GM19372 (cell line): Measurements from ENCODE around the gene HOXA4.

Experiments used
- ATAC-seq: cut with Tn5 transposase; IDR thresholded peaks from one replicate; pipeline ENCODE4 v1.9.1; 2021; ENCODE audit warnings: mild to moderate bottlenecking, low read depth, moderate library complexity; ENCODE audit not compliant: unreplicated experiment

The HOXA4 gene

GRCh38 chr7:27170426-27171324 is 40.1 kb upstream of the HOXA4 start:
- no peak for ATAC-seq

DNA sequence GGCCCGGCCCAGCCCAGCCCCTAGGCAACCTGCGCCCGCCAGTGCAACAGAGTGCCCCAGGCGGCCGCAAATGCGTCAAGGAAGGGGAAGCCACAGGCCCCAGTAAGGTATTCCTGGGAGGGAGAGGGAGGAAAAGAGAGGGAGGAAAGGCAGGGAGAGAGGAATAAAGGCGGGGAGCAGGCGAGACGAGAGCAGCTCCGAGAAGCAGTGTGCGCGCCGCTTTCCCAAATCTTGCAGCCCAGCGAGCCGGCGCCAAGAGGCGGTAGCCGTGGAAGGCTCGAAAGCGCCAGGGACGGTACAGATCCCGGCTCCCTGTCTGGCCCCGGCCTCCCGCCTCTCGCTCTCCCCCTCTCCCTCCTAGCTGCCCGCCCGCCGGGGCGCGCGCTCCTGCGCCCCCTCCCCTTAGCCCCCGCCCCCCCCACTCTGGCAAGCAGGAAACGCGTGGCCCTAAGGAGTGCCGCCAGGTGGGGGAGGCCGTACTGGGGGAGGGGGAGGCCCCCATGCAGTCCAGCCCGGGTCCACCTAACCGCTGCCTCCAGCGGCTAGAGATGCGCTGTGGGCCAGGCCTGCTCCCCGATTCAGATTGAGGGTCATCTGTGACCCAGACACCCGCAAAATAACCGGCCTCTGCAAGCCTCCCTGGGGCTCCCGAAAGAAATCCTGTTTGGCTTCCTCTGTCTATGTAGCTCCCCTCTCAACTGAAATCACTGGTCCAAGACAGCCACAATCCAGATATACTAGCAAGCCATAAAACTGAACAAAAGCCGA is 39.3 kb upstream of the HOXA4 start:
- no peak for ATAC-seq

DNA sequence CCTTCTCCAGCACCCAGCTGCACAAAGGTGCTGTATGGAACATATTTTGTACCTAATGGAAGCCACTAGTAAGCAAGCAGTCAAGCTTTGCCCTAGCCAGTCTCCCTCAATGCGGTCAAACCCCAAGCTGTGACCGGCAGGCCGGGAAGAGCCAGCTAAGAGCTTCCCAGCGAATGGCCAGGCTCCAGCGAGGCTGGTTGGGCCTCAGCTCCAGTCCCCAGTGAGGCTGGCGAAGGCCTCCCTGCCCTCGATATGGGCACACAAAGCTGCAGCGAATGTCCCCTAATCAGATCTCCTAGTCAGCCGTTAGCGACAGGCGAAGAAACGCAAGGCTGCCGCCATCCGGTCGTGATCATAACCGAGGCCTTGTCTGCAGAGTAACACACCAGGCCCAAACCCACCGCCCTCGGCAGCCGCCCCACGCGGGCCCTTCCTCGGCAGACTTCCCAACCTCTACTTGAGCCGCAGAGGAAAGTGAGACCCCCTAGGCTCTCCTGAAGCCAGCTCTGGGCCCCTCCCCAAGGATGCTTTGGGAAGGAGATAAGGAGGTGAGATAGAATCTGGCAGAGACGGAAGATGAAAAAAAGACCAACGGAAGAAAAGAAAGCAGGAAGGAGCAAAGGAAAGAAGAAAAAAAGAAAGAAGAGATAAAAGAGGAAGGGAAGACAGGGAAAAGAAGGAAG is 37.8 kb upstream of the HOXA4 start:
- ATAC-seq = no peak

- no peak for ATAC-seq
These were observed 37.3 kb upstream of the HOXA4 start for GRCh38 chr7:27167916-27168264.

- no peak for ATAC-seq
These were observed 36.3 kb upstream of the HOXA4 start for GRCh38 chr7:27166531-27167505.

DNA sequence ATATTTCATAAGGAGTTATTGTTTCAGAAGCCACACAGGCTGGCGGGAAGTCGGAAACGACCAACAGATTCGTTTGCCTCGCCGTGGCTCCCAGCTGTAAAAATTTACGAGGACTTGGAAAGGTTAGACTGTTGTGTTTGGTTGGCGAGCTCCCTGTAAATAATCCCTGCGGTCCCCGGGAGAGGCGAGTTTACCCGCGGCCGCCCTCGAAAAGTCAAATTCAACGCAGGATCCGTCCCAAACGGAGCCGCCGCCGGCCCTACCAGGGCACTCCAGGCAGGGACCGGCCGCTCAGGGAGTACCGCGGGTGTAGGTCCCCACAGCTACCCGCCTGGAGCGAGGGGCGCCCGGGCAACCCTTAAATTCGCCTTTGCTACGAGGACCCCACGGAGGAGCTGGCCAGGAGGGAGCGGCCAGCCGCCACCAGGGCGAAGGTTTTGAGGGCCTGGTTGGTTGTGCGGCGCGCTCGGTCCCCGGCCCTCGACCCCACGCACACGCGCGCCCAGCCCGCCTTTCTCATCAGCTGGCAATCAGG is 35.5 kb upstream of the HOXA4 start:
- ATAC-seq = no peak

GRCh38 chr7:27165089-27165995 is 34.8 kb upstream of the HOXA4 start, which contains the start of gene HOXA9:
TSS of gene HOXA9 (minus strand) at chr7:27165537. CDS start at chr7:27165457, 80 bp downstream.
- ATAC-seq = no peak

GRCh38 chr7:27164367-27165088 is 34.0 kb upstream of the HOXA4 start:
- no peak for ATAC-seq

- no peak for ATAC-seq
These were observed 33.4 kb upstream of the HOXA4 start for GRCh38 chr7:27164045-27164366.

- ATAC-seq = no peak
These were observed 32.9 kb upstream of the HOXA4 start for GRCh38 chr7:27163288-27164044.

- no peak for ATAC-seq
These were observed 32.2 kb upstream of the HOXA4 start for GRCh38 chr7:27162561-27163287.

DNA sequence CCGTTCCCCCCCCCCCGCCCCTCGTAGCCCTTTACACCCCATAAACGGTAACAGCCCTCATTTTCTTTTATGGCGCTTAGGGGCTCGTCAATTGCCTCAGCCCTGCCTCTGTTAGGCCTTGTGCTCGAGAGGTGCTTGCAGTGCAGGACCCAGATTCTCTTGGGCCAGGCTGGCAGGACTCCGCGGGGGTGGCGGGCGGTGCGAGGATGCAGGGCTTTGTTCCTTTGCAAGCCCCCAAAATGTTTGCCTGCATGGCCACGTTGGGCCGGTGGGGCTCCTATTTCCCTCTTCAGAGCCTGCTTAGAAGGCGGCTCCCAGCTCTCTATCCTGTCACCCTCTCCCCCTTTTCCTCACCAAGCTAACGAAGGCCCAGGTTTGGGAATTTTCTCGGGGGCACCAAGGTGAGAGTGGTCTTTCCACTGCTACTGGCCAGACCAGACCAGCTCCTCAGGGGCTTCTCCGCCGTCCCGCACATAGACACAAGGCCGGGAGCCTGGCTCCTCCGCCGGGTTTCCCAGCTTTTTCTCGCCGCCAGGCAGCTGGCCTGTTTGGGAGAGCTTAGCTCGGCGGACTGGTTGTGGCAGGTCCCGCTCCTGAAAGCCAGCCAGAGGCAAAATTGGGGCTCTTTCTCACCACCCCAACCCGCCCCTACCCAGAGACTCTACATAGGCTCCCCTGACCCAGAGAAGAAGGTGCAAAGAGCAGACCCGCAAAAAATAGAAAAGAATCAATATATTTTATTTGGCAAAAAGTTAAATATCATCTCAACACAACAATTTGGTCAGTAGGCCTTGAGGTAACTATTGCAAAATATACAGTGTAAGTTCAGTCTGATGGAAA is 31.4 kb upstream of the HOXA4 start:
- ATAC-seq = no peak

DNA sequence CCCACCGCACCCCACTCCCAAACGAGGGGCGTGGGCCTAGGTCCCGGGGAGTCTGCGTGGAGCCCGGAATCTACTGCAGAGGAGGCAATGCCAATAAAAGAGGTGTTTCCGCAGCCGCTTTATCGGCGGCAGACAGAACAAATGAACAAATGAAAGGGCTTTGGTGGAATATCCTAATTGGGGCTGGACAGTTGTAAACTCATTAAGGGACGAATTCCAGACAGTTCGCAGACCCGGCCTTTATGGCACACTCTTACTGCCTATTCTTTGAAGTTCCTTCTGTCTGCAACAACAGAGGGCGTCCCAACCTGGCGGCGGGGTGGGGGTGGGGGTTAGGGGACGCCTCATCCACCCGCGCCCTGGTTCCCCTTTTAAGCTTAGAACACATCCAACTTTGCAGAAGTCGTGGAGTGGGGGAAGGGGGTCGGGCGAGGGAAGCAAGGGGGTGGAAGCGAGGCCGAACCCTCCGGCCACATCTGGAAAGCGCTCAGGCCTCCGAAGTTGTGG is 30.7 kb upstream of the HOXA4 start:
- no peak for ATAC-seq

GRCh38 chr7:27160546-27161213 is 30.1 kb upstream of the HOXA4 start:
- peak; percentile 54 for ATAC-seq

DNA sequence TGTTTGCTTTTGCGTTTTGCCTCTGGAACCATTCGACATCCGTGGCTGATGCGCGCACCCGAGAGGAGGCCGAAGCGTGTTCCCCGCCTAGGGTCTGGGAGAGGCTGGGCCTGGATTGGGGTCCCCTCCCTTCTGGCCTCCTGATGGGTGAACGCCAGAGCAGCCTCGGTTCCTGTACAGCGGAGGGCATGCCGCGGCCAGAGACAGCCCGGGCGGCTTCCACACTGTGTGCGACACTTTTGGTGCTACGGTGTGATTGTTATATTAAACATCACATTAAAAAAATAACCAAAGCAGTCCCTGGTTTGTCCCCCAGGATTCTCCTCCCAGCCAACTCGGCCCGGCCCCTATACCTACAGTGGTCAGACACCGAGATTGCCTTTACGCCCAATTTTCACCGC is 29.6 kb upstream of the HOXA4 start:
- peak; percentile 19 for ATAC-seq
